Fibroblast of lung (primary cell): ENCODE data around the gene LRRC15. TPM values are rescaled to one million over a fixed set of nuclear protein-coding genes. Genes with fewer than 3 reads are reported as not detected.

Experiments used
- DNase-seq, 2 donors: peaks; one replicate each; pipeline versions ENCODE4 v3.0.0 to v3.0.0-alpha.2; 2010; ENCODE audit warnings: low read depth in 2 of 2
- H2AFZ ChIP-seq: 2 replicates; pipeline ENCODE4 v1.5.1; 2012; ENCODE audit warnings: low read length, control low read depth, inconsistent platforms
- H3K27ac ChIP-seq: 2 replicates; pipeline ENCODE4 v1.5.1; 2011; ENCODE audit warnings: low read length, control low read depth; ENCODE audit not compliant: insufficient read depth
- H3K27me3 ChIP-seq: 2 replicates; pipeline ENCODE4 v1.5.1; 2011; ENCODE audit warnings: mild to moderate bottlenecking, low read length; ENCODE audit not compliant: control insufficient read depth, insufficient read depth
- H3K36me3 ChIP-seq: 2 replicates; pipeline ENCODE4 v1.5.1; 2011; ENCODE audit warnings: low read length; ENCODE audit not compliant: control insufficient read depth, insufficient read depth
- H3K4me1 ChIP-seq: 2 replicates; pipeline ENCODE4 v1.5.1; 2011; ENCODE audit warnings: low read length; ENCODE audit not compliant: control insufficient read depth, insufficient read depth; ENCODE audit errors: extremely low read depth
- H3K4me2 ChIP-seq: 2 replicates; pipeline ENCODE4 v1.5.1; 2011; ENCODE audit warnings: low read length, control low read depth; ENCODE audit not compliant: insufficient read depth; ENCODE audit errors: extremely low read depth
- H3K4me3 ChIP-seq, 4 experiments: fragments of 200-600 bp in 1 of 4; sonication (generic) in 1 of 4; replicated peaks in 1 of 4; 2 replicates each; pipeline ENCODE4 v1.5.1; 2011 to 2016; ENCODE audit warnings: low read length in 4 of 4, low read depth in 3 of 4, mild to moderate bottlenecking in 3 of 4, control low read depth in 2 of 4, inconsistent platforms in 1 of 4, mixed read lengths in 1 of 4; ENCODE audit not compliant: insufficient read depth in 1 of 4; ENCODE audit errors: control extremely low read depth in 1 of 4
- H3K79me2 ChIP-seq: 2 replicates; pipeline ENCODE4 v1.5.1; 2012; ENCODE audit warnings: mild to moderate bottlenecking, low read length, inconsistent platforms; ENCODE audit not compliant: control insufficient read depth, insufficient read depth
- H3K9ac ChIP-seq: 2 replicates; pipeline ENCODE4 v1.5.1; 2011; ENCODE audit warnings: mild to moderate bottlenecking, low read length, control low read depth; ENCODE audit not compliant: insufficient read depth
- H3K9me3 ChIP-seq: 2 replicates; pipeline ENCODE4 v1.5.1; 2012; ENCODE audit warnings: low read depth, low read length; ENCODE audit not compliant: control insufficient read depth, insufficient read depth
- H4K20me1 ChIP-seq: 2 replicates; pipeline ENCODE4 v1.5.1; 2011; ENCODE audit warnings: low read length; ENCODE audit not compliant: control insufficient read depth, insufficient read depth; ENCODE audit errors: extremely low read depth
- CTCF ChIP-seq, 2 donors: IDR thresholded peaks in 1 of 2; conservative IDR thresholded peaks in 1 of 2; 1 replicate in 1 of 2; 2 replicates in 1 of 2; pipeline ENCODE4 v1.5.1; 2011 to 2012; ENCODE audit warnings: low read length in 2 of 2, control low read depth in 1 of 2, inconsistent platforms in 1 of 2, low read depth in 1 of 2, mild to moderate bottlenecking in 1 of 2
- EZH2 ChIP-seq: IDR thresholded peaks from 2 replicates; pipeline ENCODE4 v1.5.1; 2012; ENCODE audit warnings: low read length, control low read depth, mild to moderate bottlenecking; ENCODE audit errors: missing control alignments
- polyA plus RNA-seq, 2 donors: library from polyadenylated mRNA; depleted of rRNA in 1 of 2; stranded (reverse) in 1 of 2; unstranded in 1 of 2; fragments of >200 nt; gene quantifications; 2 replicates each; pipeline ENCODE4 v1.2.1, GENCODE V29; 2011 to 2012; ENCODE audit warnings: missing spikeins in 1 of 2
- total RNA-seq: library from RNA; depleted of rRNA; stranded (reverse); fragments of >200 nt; gene quantifications from 2 replicates; pipeline ENCODE4 v1.2.1, GENCODE V29; 2014

The LRRC15 gene
- total and polyA plus RNA-seq, 2 donors (not counting 1 experiment from before 2014, with no cell fraction given), result 0.58 to 2.3 TPM

- no peaks in the 10 kb centered on the region for H3K36me3 ChIP-seq
- H3K27ac ChIP-seq, result no peak overlapping the region
- peak; percentile 76 to 86 for DNase-seq
- H3K4me2 ChIP-seq, result peak overlapping the region; percentile 84
- H4K20me1 ChIP-seq, result no peaks in the 10 kb centered on the region
- H3K4me1 ChIP-seq, result peaks cover 6% of the 10 kb centered on the region
- TF ChIP-seq EZH2, result no peak
- TF ChIP-seq CTCF (conservative IDR thresholded peaks at IDR 0.05 in 1 of 2, IDR thresholded peaks at IDR 0.05 in 1 of 2; ENCODE audit: low read depth in 1 of 2, low read length in 2 of 2), result peak; percentile 72 to 85
- H3K27me3 ChIP-seq, result peaks cover 66% of the 10 kb centered on the region
- H3K9ac ChIP-seq, result peak overlapping the region; percentile 39
- peak overlapping the region; percentile 53 for H2AFZ ChIP-seq
- H3K4me3 ChIP-seq, result peak overlapping the region; percentile 49 to 55 (median 53)
- H3K9me3 ChIP-seq, result no peaks in the 10 kb centered on the region
- H3K79me2 ChIP-seq, result no peaks in the 10 kb centered on the region
These were observed 54.2 kb downstream of the LRRC15 start for GRCh38 chr3:194315088-194315964.

- no peak overlapping the region for H3K27ac ChIP-seq
- no peaks in the 10 kb centered on the region for H3K36me3 ChIP-seq
- no peak for DNase-seq
- H3K9me3 ChIP-seq, result no peaks in the 10 kb centered on the region
- H3K4me3 ChIP-seq, result no peak overlapping the region
- H3K79me2 ChIP-seq, result no peaks in the 10 kb centered on the region
- H3K4me1 ChIP-seq, result peaks cover 6% of the 10 kb centered on the region
- H3K4me2 ChIP-seq, result peak overlapping the region; percentile 84
- no peak overlapping the region for H3K9ac ChIP-seq
- peaks cover 65% of the 10 kb centered on the region for H3K27me3 ChIP-seq
- H4K20me1 ChIP-seq, result no peaks in the 10 kb centered on the region
- TF ChIP-seq CTCF (conservative IDR thresholded peaks at IDR 0.05 in 1 of 2, IDR thresholded peaks at IDR 0.05 in 1 of 2; ENCODE audit: low read depth in 1 of 2, low read length in 2 of 2), result no peak
- TF ChIP-seq EZH2, result no peak
- H2AFZ ChIP-seq, result no peak overlapping the region
These were observed 55.0 kb downstream of the LRRC15 start for GRCh38 chr3:194314388-194315068.
